HepG2 (cell line): ENCODE results near the gene NUDT22. TPM values are rescaled to one million over a fixed set of nuclear protein-coding genes. Genes with fewer than 3 reads are reported as not detected.

Source experiments
- AKAP8 ChIP-seq: sonication (generic); formaldehyde crosslinking; IDR thresholded peaks from 2 replicates; pipeline ENCODE4 v1.5.1; 2020; ENCODE audit warnings: mild to moderate bottlenecking, missing genetic modification reagents
- DRAP1 ChIP-seq: IDR thresholded peaks from 2 replicates; pipeline ENCODE4 v1.6.1; 2016; ENCODE audit warnings: missing genetic modification reagents, missing compliant biosample characterization
- ESRRA ChIP-seq: sonication (generic); formaldehyde crosslinking; IDR thresholded peaks from 2 replicates; pipeline ENCODE4 v1.5.1; 2020; ENCODE audit warnings: mild to moderate bottlenecking, low read depth, missing genetic modification reagents
- FOXA1 ChIP-seq, 2 experiments: fragments of 450-650 bp in 1 of 2; sonication (generic) in 1 of 2; formaldehyde crosslinking in 1 of 2; IDR thresholded peaks; 2 replicates each; pipeline versions ENCODE4 v1.4.0 to v1.6.1; 2016 to 2020; ENCODE audit warnings: missing genetic modification reagents in 1 of 2
- KLF9 ChIP-seq: IDR thresholded peaks from 2 replicates; pipeline ENCODE4 v1.6.1; 2016; ENCODE audit warnings: low read depth
- MAFK ChIP-seq, 2 experiments: IDR thresholded peaks in 1 of 2; conservative IDR thresholded peaks in 1 of 2; 2 replicates each; pipeline ENCODE4 v1.6.1; 2011; ENCODE audit warnings: improper control_type of control experiment in 2 of 2, low read length in 2 of 2
- NFYC ChIP-seq: IDR thresholded peaks from 2 replicates; pipeline ENCODE4 v1.6.1; 2016; ENCODE audit warnings: missing genetic modification reagents, missing compliant biosample characterization
- NKX3-1 ChIP-seq: sonication (generic); formaldehyde crosslinking; IDR thresholded peaks from 2 replicates; pipeline ENCODE4 v1.5.0; 2020; ENCODE audit warnings: missing genetic modification reagents
- RARG ChIP-seq: sonication (generic); formaldehyde crosslinking; IDR thresholded peaks from 2 replicates; pipeline ENCODE4 v1.4.0; 2020; ENCODE audit warnings: low read depth, mild to moderate bottlenecking, missing genetic modification reagents
- SETDB1 ChIP-seq: sonication (generic); formaldehyde crosslinking; IDR thresholded peaks from 2 replicates; pipeline ENCODE4 v1.5.1; 2020; ENCODE audit warnings: missing genetic modification reagents, mild to moderate bottlenecking, borderline replicate concordance
- SMARCC2 ChIP-seq: fragments of 450-650 bp; IDR thresholded peaks from 2 replicates; pipeline ENCODE4 v1.6.1; 2017; ENCODE audit warnings: antibody characterized with exemption, mild to moderate bottlenecking
- SOX6 ChIP-seq, 2 experiments: fragments of 450-650 bp in 1 of 2; sonication (generic) in 1 of 2; formaldehyde crosslinking in 1 of 2; IDR thresholded peaks; 2 replicates each; pipeline versions ENCODE4 v1.4.0 to v1.6.1; 2017 to 2020; ENCODE audit warnings: antibody characterized with exemption in 1 of 2, mild to moderate bottlenecking in 1 of 2, missing genetic modification reagents in 1 of 2
- SP1 ChIP-seq, 2 experiments: fragments of 450-650 bp in 1 of 2; sonication (generic) in 1 of 2; formaldehyde crosslinking in 1 of 2; IDR thresholded peaks; 2 replicates each; pipeline versions ENCODE4 v1.4.0 to v1.6.1; 2016 to 2020; ENCODE audit warnings: missing genetic modification reagents in 1 of 2
- TFDP1 ChIP-seq: IDR thresholded peaks from 2 replicates; pipeline ENCODE4 v1.6.1; 2016; ENCODE audit warnings: missing compliant biosample characterization, missing genetic modification reagents, borderline replicate concordance
- TOPORS ChIP-seq: sonication (generic); formaldehyde crosslinking; IDR thresholded peaks from 2 replicates; pipeline ENCODE4 v1.8.0; 2023; ENCODE audit warnings: mild to moderate bottlenecking, missing genetic modification reagents
- ZFP1 ChIP-seq: IDR thresholded peaks from 2 replicates; pipeline ENCODE4 v1.6.1; 2016
- ZNF17 ChIP-seq: sonication (generic); formaldehyde crosslinking; IDR thresholded peaks from 2 replicates; pipeline ENCODE4 v1.5.0; 2020; ENCODE audit warnings: mild to moderate bottlenecking, missing genetic modification reagents
- ZNF33A ChIP-seq: sonication (generic); formaldehyde crosslinking; IDR thresholded peaks from 2 replicates; pipeline ENCODE4 v1.5.1; 2020; ENCODE audit warnings: missing genetic modification reagents, mild to moderate bottlenecking, moderate library complexity, borderline replicate concordance
- polyA plus RNA-seq, 8 experiments: library from polyadenylated mRNA; depleted of rRNA in 3 of 8; stranded (reverse) in 7 of 8; unstranded in 1 of 8; fragments of >200 nt; fragmentation: Illumina TruSeq in 4 of 8; extraction: Trizol in 4 of 8; gene quantifications; 2 replicates each; pipeline versions ENCODE4 v1.2.1 to v1.2.3, GENCODE V29; 2011 to 2016; ENCODE audit warnings: low read depth in 4 of 8, missing spikeins in 1 of 8, mixed read lengths in 1 of 8; ENCODE audit not compliant: insufficient read depth in 1 of 8
- total RNA-seq, 5 experiments: library from RNA; depleted of rRNA; stranded (reverse); fragments of >200 nt; fragmentation: Illumina TruSeq; extraction: Trizol; gene quantifications; 2 replicates each; pipeline ENCODE4 v1.2.3, GENCODE V29; 2016; ENCODE audit warnings: low read depth in 1 of 5
- TF ChIP-seq, protein P1 (sequence below): sonication (generic); formaldehyde crosslinking; IDR thresholded peaks from 2 replicates; pipeline ENCODE4 v1.4.0; 2020; ENCODE audit warnings: mild to moderate bottlenecking, missing genetic modification reagents, borderline replicate concordance
- TF ChIP-seq, protein P2 (sequence below): IDR thresholded peaks from 2 replicates; pipeline ENCODE4 v1.6.1; 2018; ENCODE audit warnings: missing genetic modification reagents
- TF ChIP-seq, protein P3 (sequence below): sonication (generic); formaldehyde crosslinking; IDR thresholded peaks from 2 replicates; pipeline ENCODE4 v1.8.1; 2023; ENCODE audit warnings: mild to moderate bottlenecking, missing genetic modification reagents, borderline replicate concordance

The NUDT22 gene
- total and polyA plus RNA-seq, 2 of the 13 experiments (the other 11 are each of a cell fraction or from before 2014, with no cell fraction given), result 33.5 to 39.8 TPM

DNA sequence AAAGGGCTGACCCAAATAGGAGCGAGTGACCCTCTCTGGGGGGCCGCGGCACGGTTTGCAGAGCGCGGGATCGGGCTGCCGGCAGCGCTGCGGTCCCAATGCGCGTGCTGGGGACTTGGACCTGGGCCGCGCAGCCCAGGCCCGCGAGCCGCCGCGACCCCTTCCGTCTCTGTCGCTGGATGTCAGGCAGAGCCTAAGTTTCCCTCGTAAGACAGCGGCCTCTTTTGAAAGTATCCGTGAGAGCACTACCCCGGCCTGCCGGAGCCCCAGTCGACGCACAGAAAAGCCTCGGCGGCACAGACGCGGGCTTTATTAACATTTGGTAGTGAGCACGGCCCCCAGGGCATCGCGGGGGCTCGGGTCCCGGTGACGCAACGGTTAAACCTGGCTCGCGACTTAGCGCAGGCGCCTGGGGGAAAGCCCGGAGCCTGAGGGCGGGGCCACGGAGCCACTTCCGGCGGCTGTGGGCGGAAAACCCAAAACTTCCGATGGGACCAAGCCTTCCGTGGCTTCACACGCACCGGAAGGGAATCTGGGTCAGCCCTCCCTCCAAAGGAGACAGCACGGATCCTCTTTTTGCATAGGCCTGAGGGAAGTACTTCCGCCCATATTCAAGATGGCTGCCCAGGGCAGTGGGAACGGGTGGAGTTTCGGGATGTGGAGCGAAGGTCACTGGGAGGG is 43.6 kb downstream of the NUDT22 start (continued):
- TF ChIP-seq, protein P1, sequence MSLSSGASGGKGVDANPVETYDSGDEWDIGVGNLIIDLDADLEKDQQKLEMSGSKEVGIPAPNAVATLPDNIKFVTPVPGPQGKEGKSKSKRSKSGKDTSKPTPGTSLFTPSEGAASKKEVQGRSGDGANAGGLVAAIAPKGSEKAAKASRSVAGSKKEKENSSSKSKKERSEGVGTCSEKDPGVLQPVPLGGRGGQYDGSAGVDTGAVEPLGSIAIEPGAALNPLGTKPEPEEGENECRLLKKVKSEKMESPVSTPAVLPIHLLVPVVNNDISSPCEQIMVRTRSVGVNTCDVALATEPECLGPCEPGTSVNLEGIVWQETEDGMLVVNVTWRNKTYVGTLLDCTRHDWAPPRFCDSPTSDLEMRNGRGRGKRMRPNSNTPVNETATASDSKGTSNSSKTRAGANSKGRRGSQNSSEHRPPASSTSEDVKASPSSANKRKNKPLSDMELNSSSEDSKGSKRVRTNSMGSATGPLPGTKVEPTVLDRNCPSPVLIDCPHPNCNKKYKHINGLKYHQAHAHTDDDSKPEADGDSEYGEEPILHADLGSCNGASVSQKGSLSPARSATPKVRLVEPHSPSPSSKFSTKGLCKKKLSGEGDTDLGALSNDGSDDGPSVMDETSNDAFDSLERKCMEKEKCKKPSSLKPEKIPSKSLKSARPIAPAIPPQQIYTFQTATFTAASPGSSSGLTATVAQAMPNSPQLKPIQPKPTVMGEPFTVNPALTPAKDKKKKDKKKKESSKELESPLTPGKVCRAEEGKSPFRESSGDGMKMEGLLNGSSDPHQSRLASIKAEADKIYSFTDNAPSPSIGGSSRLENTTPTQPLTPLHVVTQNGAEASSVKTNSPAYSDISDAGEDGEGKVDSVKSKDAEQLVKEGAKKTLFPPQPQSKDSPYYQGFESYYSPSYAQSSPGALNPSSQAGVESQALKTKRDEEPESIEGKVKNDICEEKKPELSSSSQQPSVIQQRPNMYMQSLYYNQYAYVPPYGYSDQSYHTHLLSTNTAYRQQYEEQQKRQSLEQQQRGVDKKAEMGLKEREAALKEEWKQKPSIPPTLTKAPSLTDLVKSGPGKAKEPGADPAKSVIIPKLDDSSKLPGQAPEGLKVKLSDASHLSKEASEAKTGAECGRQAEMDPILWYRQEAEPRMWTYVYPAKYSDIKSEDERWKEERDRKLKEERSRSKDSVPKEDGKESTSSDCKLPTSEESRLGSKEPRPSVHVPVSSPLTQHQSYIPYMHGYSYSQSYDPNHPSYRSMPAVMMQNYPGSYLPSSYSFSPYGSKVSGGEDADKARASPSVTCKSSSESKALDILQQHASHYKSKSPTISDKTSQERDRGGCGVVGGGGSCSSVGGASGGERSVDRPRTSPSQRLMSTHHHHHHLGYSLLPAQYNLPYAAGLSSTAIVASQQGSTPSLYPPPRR (CRISPR knock-in tag), result no peak
- TF ChIP-seq SOX6 (IDR thresholded peaks at IDR 0.05) (no peak), SOX6 (CRISPR knock-in tag; IDR thresholded peaks at IDR 0.05) (peak; percentile 39; the same call in 1 of the 2 replicates), ZNF17 (CRISPR knock-in tag) (no peak), SETDB1 (CRISPR knock-in tag) (no peak), SP1 (IDR thresholded peaks at IDR 0.05) (no peak), SP1 (CRISPR knock-in tag; IDR thresholded peaks at IDR 0.05) (peak; percentile 91), ZNF33A (CRISPR knock-in tag) (peak; percentile 87; the same call in 1 of the 2 replicates), NFYC (CRISPR knock-in tag) (peak; percentile 76), AKAP8 (CRISPR knock-in tag) (peak; percentile 54; the same call in 1 of the 2 replicates), DRAP1 (CRISPR knock-in tag) (peak; percentile 70), TOPORS (0 out of 2 replicates have a peak, but pooled peaks have one; percentile 41), MAFK (conservative IDR thresholded peaks at IDR 0.05 in 1 of 2, IDR thresholded peaks at IDR 0.05 in 1 of 2; ENCODE audit: low read length in 2 of 2) (no peak), KLF9 (CRISPR knock-in tag) (0 out of 2 replicates have a peak, but pooled peaks have one; percentile 68), TFDP1 (CRISPR knock-in tag) (no peak), SMARCC2 (no peak), ESRRA (peak; percentile 57; the same call in 1 of the 2 replicates), ZFP1 (CRISPR knock-in tag) (peak; percentile 66; the same call in 1 of the 2 replicates), FOXA1 (IDR thresholded peaks at IDR 0.05) (no peak), FOXA1 (CRISPR knock-in tag; IDR thresholded peaks at IDR 0.05) (no peak), RARG (CRISPR knock-in tag) (no peak), NKX3-1 (peak; percentile 69; the same call in 1 of the 2 replicates)
- TF ChIP-seq, protein P2, sequence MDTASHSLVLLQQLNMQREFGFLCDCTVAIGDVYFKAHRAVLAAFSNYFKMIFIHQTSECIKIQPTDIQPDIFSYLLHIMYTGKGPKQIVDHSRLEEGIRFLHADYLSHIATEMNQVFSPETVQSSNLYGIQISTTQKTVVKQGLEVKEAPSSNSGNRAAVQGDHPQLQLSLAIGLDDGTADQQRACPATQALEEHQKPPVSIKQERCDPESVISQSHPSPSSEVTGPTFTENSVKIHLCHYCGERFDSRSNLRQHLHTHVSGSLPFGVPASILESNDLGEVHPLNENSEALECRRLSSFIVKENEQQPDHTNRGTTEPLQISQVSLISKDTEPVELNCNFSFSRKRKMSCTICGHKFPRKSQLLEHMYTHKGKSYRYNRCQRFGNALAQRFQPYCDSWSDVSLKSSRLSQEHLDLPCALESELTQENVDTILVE (CRISPR knock-in tag), result peak; percentile 95
- TF ChIP-seq, protein P3, sequence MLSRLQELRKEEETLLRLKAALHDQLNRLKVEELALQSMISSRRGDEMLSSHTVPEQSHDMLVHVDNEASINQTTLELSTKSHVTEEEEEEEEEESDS (CRISPR knock-in tag), result peak; percentile 26; the same call in 1 of the 2 replicates
